GM03348 (cell line): Measurements from ENCODE around the gene RALGPS1.

Source experiments
- DNase-seq: peaks from one replicate; pipeline ENCODE4 v3.0.0; 2012; ENCODE audit warnings: low spot score

Gene RALGPS1, protein sequence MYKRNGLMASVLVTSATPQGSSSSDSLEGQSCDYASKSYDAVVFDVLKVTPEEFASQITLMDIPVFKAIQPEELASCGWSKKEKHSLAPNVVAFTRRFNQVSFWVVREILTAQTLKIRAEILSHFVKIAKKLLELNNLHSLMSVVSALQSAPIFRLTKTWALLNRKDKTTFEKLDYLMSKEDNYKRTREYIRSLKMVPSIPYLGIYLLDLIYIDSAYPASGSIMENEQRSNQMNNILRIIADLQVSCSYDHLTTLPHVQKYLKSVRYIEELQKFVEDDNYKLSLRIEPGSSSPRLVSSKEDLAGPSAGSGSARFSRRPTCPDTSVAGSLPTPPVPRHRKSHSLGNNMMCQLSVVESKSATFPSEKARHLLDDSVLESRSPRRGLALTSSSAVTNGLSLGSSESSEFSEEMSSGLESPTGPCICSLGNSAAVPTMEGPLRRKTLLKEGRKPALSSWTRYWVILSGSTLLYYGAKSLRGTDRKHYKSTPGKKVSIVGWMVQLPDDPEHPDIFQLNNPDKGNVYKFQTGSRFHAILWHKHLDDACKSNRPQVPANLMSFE

DNA sequence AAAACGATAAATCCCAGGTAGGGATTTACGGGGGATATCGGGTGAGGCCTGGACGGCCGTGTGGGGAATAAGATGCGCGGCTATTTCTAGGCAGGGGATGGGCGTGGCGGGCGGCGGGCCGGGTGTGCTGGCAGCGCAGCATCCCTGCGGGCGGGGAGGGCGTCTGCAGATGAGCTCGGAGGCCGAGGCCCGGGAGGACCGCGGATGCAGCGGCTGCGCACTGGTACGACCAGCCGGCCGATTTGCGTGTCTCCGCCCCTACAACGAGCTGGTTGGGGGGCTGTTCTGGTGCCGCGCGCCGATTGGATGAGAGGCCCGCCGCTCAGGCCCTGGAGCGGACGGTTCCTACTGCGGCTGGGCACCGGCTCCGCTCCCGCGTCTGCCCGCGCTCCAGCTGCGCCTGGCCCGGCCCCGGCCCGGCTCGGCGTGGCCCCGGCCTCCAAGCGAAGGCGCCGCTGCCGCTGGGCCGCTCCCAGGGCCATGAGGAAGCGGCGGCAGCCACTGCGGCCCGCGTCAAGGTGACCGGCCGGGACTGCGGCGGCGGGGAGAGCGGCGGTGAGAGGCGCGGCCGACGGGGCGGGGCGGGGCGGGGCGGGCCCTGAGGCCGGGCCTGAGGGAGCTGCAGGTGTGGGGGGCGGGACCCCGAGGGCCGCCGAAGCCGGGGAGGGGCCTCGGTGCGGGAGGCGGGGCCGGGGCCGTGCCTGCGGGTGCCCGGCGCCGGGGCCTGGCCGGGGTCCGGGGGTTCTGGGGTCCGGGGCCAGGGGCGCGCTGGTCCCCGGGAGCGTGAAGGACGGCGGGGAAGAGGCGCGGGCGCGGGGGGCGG is at the start of gene RALGPS1:
Gene RALGPS1, plus strand, starts transcription at position 325 of the 823 bp plus-strand sequence. CDS start 47,508 bp downstream, outside the sequence.
- DNase-seq, result peak; percentile 99

DNA sequence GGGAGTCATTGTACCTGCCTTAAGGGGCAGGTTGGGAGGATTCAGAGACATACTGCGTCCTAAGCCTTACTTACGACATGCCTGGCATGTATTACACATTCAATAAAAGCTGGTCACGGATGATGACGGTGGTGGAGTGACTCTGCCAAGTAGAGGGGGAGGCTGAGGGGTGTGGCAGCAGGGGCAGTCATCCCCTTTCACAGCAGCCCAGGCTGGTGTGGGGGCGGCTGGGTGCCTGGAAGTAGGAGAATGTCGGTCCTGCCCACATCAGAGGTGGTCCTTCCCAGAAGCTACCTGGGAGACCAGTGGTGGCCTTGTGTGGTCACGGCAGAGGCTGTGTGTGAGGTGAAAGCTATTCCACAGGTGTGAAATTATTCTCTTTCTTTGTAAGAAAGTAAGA is 45.2 kb upstream of the RALGPS1 start:
- no peak for DNase-seq

DNA sequence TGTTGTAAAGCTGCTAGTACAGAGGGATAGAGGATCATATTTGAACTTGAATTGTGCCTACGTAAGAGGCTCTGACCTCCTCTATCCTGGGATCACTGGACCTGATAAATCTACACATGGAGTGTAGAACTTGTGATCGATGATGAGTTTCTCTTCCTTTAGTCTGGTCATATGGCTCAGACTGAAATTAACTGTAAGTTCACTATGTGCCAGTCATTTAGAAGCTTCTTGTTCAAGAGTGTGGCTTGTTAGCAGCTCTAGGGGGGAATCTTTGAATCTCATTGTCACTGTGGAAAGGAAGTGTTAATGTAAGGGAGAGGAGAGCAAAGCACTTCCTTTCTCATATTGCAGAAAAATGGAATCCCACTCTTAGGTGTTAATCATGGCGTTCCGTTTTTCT is 42.1 kb upstream of the RALGPS1 start:
- no peak for DNase-seq

DNA sequence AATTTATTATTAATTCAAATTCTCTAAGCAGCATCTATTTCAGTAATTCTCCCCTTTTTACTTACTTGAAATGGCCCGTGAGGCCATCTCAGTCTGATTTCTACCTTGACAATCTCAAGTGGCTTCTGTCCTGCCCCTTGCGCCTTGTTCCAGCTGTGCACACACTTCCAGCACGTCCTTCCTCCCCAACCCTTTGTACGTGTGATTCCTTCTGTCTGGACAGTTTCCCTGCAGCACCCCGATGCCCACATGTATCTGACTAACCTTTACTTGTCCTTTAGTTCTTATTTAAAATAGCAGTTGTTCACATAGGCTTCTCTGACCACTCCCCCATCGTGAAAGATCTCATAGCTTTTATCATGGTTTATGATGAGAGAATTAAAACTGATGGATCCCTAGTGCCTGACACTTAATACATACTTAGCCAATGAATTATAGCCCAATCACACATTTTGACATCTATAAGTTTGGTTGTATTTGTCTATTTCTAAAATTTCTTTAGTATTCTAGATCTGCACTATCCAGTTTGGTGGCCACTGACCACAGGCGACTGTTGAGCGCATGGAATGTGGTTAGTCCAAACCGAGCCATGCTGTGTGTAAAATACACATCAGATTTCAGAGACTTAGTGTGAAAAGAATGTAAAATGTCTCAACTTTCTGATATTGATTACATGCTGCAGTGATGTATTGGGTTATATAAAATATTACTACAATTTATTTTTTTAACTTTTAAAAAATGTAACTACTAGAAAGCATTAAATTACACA is 39.9 kb upstream of the RALGPS1 start:
- DNase-seq, result no peak

DNA sequence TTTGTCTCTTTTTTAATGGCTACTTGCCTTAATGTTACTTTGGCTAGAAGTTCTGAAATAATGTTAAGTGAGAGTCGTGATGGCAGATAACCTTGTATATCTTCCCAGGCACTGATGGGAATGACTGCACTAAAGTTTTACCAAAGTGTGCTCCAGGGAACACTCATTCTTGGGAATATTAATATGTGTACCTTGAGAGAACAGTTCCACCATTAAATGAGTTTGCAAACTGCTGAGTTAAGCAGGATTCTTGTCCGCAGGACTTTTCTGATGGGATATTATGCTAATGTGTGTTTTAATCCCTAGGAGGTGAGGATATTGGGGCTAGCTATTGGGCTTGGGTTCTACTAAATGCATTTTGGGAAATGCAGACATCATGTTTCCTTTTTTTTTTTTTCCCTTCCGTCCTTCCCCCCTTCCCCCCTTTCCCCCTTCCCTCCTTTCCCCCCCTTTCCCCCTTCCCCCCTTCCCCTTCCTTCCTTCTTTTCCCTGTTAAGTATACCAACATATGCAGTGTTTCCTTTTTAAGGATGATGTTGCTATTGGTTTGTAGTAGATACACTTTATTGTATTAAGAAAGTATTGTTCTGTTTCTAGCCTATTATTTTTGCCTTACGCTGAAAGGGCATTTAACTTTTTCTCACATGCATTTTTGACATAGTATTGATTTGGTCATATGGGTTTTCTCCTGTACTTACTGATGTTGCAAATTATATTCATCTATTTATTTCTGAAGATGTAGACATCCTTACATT is 38.6 kb upstream of the RALGPS1 start:
- DNase-seq, result no peak

DNA sequence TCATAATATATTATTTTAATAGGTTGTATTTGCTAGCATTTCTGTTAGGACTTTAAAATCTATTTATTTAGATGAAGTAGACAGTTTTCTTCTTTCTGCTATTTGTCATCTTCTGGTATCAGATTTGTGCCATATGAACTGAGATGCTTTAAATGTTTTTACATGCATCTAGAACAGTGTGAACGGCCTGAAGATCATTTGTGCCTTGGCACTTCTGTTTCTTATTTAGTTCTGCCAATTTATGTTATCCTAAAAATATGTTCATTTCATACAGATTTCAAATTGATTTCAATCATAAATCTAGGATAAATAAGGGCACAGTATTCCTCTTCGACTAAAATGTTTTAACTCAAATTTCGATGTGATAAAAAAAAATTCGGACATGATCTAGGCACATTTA is 38.1 kb upstream of the RALGPS1 start:
- no peak for DNase-seq

DNA sequence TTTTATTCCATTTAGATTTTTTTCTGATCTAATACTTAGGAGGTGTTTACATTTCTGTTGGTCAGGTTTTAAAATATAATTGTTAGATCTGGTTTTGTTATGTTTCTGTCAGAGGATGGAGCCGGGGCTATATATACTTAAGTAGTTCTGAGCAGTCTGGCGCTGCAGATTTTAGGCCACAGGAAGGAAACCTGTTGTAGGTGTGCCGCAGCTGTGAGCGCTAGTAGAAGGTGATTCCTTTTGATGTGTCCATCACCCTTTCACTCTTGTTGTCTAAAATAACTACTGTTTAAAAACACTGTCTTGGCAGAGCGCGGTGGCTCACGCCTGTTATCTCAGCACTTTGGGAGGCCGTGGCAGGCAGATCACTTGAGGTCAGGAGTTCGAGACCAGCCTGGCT is 37.2 kb upstream of the RALGPS1 start:
- DNase-seq, result no peak

DNA sequence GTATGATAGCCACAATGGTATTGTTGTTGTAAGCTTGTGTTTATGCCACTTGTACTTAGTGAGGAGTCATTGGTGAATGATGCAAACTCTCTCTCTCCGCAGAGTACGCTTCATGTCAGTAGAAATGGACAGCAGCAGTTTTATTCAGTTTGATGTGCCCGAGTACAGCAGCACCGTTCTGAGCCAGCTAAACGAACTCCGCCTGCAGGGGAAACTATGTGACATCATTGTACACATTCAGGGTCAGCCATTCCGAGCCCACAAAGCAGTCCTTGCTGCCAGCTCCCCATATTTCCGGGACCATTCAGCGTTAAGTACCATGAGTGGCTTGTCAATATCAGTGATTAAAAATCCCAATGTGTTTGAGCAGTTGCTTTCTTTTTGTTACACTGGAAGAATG is 35.3 kb upstream of the RALGPS1 start:
- DNase-seq, result no peak

DNA sequence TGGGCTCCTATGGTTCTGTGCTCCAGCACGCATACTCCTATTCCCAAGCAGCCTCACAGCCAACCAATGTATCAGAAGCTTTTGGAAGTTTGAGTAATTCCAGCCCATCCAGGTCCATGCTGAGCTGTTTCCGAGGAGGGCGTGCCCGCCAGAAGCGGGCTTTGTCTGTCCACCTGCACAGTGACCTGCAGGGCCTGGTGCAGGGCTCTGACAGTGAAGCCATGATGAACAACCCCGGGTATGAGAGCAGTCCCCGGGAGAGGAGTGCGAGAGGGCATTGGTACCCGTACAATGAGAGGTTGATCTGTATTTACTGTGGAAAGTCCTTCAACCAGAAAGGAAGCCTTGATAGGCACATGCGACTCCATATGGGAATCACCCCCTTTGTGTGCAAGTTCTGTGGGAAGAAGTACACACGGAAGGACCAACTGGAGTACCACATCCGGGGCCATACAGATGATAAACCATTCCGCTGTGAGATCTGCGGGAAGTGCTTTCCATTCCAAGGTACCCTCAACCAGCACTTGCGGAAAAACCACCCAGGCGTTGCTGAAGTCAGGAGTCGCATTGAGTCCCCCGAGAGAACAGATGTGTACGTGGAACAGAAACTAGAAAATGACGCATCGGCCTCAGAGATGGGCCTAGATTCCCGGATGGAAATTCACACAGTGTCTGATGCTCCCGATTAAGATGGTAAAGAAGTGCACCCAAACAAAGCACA is 34.2 kb upstream of the RALGPS1 start:
- DNase-seq, result no peak

DNA sequence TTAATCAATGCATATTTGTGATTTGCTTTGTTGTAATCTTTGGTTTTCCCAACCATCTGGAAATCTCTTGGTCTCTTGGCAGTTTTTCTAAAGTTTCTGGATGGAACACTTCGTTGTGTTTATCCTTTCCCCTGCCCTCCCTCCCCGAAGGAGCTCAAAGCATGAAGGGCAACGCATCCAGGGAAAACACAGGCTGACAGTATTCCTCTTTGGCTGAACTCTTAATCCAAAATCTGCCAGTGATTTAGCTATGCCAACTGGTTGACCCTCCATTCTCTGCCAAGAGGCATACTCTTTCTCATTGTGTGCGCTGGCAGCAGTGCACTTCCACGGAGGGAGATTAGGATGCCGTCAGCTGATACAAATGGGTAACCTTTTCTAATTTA is 33.6 kb upstream of the RALGPS1 start:
- DNase-seq, result no peak

DNA sequence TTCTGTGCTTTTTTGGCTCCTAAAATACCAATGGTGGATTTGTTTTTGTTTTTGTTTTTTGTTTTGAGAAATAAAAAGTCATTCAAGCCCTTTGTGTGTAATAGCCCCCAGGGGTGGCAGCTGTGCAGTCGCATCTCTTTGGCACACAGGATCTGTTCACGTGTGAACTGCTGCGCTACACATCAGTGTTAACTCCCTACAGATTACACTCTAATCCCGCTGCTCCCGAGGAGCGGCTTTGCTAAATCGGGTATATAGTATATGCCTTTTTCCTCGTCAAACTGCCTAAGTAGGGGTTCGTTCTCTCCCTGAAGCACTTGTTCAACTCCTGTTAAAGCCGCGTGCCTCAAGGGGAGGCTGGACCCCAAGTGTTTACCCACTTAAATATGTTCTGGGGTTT is 31.8 kb upstream of the RALGPS1 start:
- DNase-seq, result no peak

DNA sequence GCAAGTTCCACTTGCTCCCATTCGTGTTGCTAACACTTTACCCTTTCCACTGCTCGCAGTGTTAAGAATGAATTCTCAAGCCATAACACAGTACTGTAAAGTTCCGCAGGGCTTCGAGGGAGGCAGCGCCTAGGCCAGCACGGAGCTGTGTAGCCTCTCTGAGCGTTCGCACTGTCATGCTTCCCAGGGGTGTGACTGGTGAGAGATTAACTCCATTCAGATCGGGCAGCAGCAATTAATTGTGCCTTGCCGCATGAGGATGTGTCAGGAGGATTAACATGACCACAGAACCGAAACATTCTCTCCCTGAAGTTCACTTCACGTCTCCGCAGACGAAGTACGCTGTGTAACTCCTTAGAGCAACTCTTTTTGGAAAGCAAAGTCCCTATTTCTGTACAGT is 30.9 kb upstream of the RALGPS1 start:
- no peak for DNase-seq

DNA sequence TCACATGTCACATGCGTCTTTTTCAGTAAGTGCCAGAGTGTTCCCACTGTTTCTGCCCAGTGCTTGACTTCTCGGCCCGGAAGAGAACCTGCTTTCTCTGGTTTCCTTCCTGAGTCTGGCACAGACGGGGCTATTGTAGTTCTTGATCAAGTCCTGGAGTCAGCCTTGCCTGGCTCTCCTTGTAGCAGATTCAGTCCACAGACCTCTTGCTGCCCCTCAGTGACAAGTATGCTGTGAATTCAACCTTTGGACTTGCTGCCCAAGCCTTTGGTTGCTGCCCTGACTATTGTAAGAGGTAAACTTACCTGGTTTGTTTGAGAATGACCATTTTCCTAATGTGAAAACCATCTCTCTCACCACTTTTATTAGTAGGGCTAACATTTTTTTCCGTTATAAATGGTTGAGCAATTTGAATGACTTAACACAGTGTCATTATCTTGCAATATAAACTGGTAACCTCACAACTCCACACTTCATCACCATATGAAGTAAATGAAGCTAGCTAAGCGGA is 29.4 kb upstream of the RALGPS1 start:
- no peak for DNase-seq

DNA sequence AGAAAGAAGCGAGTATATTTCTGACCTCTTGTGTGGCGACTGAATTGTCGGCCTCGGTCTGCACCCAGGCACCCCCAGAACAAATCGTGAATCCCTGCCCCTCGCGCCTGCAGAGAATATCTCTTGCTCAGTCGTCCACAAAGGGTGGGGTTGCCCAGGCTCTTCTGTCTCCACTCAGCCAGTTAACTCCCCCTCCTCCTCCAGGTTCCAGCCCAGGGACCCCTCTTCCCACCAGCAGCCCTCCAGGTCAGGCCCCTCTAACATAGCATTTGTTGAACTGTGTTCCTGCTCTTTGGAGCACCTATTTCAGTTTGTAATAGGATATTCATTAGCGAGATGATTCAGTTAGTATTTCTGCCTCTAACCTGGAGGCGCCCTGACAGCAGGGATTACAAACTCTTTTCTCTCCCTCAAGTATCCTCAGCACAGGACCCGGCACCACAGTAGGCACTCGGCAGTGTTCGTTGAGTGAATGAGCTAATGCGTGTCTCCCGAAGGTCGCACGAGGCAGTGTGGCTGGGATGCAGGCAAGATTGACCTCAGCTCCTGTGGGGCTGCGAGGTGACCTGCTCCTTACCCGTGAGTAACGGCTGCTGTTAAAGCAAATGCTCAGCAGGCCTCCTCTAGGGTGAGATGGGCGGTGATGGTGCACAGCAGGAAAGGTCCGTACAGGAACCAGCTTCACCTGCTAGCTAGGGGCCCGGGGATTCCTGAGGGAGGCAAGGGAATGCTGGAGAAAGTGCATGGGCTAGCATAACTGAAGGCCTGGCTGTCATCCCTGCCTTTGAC is 28.4 kb upstream of the RALGPS1 start:
- DNase-seq, result no peak

DNA sequence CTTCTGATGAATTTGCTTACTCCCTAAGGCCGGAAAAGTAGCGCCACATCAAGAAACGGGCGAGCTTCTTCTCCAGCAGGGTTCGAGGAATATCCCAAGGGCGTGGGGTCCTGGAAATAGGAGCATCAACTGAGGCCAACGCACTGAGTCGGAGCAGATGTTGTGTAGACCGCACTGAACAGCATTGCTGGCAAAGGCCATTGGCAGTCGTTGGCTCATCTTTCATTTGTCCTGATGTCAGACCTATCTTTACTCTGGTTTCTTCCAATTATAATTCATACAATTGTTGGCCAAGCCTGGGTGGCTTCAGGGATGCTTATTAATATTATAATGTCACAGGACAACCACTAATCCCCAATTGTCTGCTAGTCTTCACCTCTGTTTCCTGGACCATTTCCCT is 27.7 kb upstream of the RALGPS1 start:
- DNase-seq, result no peak

DNA sequence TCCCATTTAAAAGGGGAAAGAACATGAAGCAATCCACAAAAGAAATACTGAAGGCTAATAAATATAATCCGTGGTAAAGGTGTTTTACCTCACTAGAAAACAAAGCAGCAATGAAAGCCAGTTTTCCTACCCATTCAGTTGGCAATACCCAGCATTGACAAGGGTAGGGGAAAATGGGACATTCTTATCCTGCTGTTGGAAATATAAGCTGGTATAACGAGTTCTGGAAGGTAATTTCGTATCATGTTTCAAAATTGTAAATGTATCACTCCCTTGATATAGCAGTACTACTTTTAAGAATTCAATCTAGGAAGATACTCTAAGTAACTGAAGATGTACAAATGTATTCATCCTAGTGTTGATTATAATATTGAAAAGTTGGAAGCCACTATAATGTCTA is 22.9 kb upstream of the RALGPS1 start:
- no peak for DNase-seq

DNA sequence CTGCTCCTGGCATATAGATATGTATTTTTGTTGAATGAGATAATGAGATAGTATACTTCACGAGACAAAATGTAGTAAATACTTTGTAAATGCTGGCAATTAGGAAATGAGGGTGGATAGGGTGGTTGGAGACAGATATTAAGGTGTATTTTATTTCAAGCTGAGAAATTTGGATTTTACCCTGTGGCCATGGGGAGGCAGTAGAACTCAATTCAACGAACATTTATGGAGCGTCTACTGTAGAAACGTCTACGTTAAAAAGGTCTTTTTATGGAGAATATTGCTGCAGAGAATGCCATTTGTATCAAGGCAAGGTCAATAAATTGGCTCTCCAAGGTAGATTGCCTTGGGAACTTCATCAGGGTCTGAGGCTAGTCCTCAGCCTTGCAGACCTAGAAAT is 21.5 kb upstream of the RALGPS1 start:
- DNase-seq, result no peak

DNA sequence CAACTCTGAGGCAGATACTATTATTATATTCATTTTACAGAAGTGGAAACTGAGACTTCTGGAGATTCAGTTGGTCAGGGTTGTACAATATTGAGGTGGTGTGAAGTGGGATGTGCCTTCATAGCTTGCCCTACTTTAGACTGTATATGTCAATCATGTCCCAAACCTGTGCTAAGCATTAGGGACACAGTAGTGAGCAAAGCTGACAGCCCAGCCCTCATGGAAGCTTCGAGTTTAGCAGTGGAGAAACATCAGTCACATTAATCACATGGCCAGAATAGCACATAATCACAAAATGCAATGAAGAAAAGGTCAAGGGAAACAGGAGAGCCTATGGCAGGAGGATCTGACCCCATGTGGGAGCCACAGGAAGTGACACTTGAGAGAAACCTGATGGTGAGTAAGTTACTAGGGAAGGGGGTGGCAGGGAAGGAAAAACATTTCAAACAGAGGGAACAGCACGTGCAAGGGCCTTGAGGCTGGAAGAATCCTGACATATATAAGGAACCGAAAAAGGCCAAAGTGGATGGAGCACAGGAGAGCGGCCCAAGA is 20.5 kb upstream of the RALGPS1 start:
- DNase-seq, result no peak

DNA sequence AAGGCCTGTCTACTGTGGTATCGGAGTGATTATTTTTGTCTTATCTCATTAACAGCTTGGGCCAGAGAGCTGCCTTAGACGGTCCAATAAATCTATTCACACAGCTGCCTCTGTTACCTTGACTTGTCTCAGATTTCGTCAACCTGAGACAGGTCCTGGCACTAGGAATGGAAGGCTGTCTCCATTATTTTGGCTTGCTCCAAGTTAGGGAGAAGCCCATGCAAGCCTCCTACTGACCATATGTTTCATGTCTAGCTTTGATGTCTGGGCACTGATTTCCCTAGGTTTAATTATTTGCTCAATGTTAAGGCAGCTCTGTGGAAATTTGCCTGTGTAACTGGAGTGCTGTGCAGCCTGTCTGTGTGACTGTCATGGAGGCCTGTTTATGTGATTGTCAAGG is 12.4 kb upstream of the RALGPS1 start:
- no peak for DNase-seq

DNA sequence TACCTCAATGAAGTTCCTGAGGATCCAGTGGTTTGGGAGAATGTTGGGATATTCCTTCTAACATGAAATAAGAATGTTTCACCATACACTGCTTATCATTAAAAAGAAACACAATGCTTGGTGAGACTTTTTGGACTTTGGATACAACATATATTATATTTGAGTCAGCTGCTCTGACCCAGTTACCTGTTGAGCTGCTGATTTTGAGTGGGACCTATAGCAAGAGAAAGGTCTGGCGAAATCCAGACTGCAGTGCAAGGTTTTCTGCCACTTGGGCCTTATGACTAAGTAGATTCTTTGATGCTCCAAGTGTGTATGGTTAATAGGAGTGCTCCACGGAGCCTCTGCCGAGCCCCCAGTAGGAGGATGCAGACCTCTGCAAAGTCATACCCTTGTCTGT is 10.0 kb upstream of the RALGPS1 start:
- no peak for DNase-seq
